HEK293T (cell line): ENCODE measurements around the gene BRIP1.
"Not testable (repeated sequence)": the region's sequence is repeated elsewhere in the genome, so short reads cannot be mapped to it uniquely, and the experiment has no call there.

Experiments
- ARNT ChIP-seq: fragments of 450-650 bp; IDR thresholded peaks from 2 replicates; pipeline ENCODE4 v1.6.1; 2017; ENCODE audit warnings: mild to moderate bottlenecking
- BHLHE40 ChIP-seq: fragments of 450-650 bp; IDR thresholded peaks from 2 replicates; pipeline ENCODE4 v1.6.1; 2016; ENCODE audit warnings: mild to moderate bottlenecking, moderate library complexity, borderline replicate concordance
- ELF4 ChIP-seq: fragments of 450-650 bp; IDR thresholded peaks from 2 replicates; pipeline ENCODE4 v1.6.1; 2017; ENCODE audit warnings: antibody characterized with exemption
- FOXM1 ChIP-seq: fragments of 450-650 bp; IDR thresholded peaks from 2 replicates; pipeline ENCODE4 v1.6.1; 2017; ENCODE audit warnings: mild to moderate bottlenecking, borderline replicate concordance
- HDGF ChIP-seq: fragments of 450-650 bp; IDR thresholded peaks from 2 replicates; pipeline ENCODE4 v1.6.1; 2017; ENCODE audit warnings: antibody characterized with exemption, borderline replicate concordance
- LEF1 ChIP-seq: fragments of 450-650 bp; IDR thresholded peaks from 2 replicates; pipeline ENCODE4 v1.6.1; 2017; ENCODE audit warnings: mild to moderate bottlenecking, borderline replicate concordance
- SP1 ChIP-seq: fragments of 450-650 bp; IDR thresholded peaks from 2 replicates; pipeline ENCODE4 v1.6.1; 2017
- SUZ12 ChIP-seq: fragments of 450-650 bp; IDR thresholded peaks from 2 replicates; pipeline ENCODE4 v1.6.1; 2016; ENCODE audit warnings: mild to moderate bottlenecking

DNA sequence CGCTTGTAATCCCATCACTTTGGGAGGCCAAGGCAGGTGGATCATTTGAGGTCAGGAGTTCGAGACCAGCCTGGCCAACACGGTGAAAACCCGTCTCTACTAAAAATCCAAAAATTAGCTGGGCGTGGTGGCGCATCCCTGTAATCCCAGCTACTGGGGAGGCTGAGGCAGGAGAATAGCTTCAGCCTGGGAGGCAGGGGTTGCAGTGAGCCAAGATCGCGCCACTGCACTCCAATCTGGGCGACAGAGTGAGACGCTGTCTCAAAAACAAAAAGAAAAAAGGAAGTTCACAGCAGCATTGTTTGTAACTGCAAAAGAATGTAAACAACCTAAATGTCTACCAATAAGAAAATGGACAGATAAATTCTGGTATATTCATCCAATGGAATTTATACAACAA is 2.9 kb downstream of the BRIP1 start:
- TF ChIP-seq FOXM1, SP1, HDGF, ARNT, BHLHE40, LEF1, SUZ12, ELF4: not testable (repeated sequence)
